ENCODE data around the gene ETV7. TPM values are rescaled to one million over a fixed set of nuclear protein-coding genes. Genes with fewer than 3 reads are reported as not detected.

Gene ETV7
- total RNA-seq, 1 donor from 2014 or later, result not detected

- H3K4me3 Mint-ChIP-seq (ENCODE audit: unreplicated experiment), result no peak overlapping the region
- no peak for TF ChIP-seq CTCF (IDR thresholded peaks at IDR 0.05; ENCODE audit: unreplicated experiment)
- H3K27me3 Mint-ChIP-seq (ENCODE audit: unreplicated experiment), result peaks cover 8% of the 10 kb centered on the region
- peaks cover 20% of the 10 kb centered on the region for H3K4me1 Mint-ChIP-seq (ENCODE audit: unreplicated experiment)
- no peaks in the 10 kb centered on the region for H3K9me3 Mint-ChIP-seq (ENCODE audit: unreplicated experiment)
- no peak overlapping the region for H3K27ac Mint-ChIP-seq (ENCODE audit: unreplicated experiment)
- DNase-seq (ENCODE audit: low spot score), result no peak
- H3K36me3 Mint-ChIP-seq (ENCODE audit: low read depth, unreplicated experiment), result no peaks in the 10 kb centered on the region
Observed at GRCh38 chr6:36371211-36371610, 16.3 kb downstream of the ETV7 start.

GRCh38 chr6:36370638-36371037, 16.8 kb downstream of the ETV7 start:
- no peaks in the 10 kb centered on the region for H3K9me3 Mint-ChIP-seq (ENCODE audit: unreplicated experiment)
- no peaks in the 10 kb centered on the region for H3K36me3 Mint-ChIP-seq (ENCODE audit: low read depth, unreplicated experiment)
- no peak for DNase-seq (ENCODE audit: low spot score)
- H3K4me1 Mint-ChIP-seq (ENCODE audit: unreplicated experiment), result peaks cover 20% of the 10 kb centered on the region
- H3K4me3 Mint-ChIP-seq (ENCODE audit: unreplicated experiment), result no peak overlapping the region
- no peak overlapping the region for H3K27ac Mint-ChIP-seq (ENCODE audit: unreplicated experiment)
- TF ChIP-seq CTCF (IDR thresholded peaks at IDR 0.05; ENCODE audit: unreplicated experiment), result no peak
- H3K27me3 Mint-ChIP-seq (ENCODE audit: unreplicated experiment), result peaks cover 5% of the 10 kb centered on the region

- Mint-ChIP-seq H3K27ac (ENCODE audit: unreplicated experiment) (no peak overlapping the region), H3K27me3 (ENCODE audit: unreplicated experiment) (peaks cover 5% of the 10 kb centered on the region), H3K36me3 (ENCODE audit: low read depth, unreplicated experiment) (no peaks in the 10 kb centered on the region), H3K4me3 (ENCODE audit: unreplicated experiment) (no peak overlapping the region), H3K4me1 (ENCODE audit: unreplicated experiment) (peaks cover 23% of the 10 kb centered on the region), H3K9me3 (ENCODE audit: unreplicated experiment) (no peaks in the 10 kb centered on the region)
- DNase-seq (ENCODE audit: low spot score), result no peak
- no peak for TF ChIP-seq CTCF (IDR thresholded peaks at IDR 0.05; ENCODE audit: unreplicated experiment)
Observed at GRCh38 chr6:36368921-36369865, 18.3 kb downstream of the ETV7 start.

GRCh38 chr6:36368421-36368820, 19.0 kb downstream of the ETV7 start:
- H3K27me3 Mint-ChIP-seq (ENCODE audit: unreplicated experiment), result peaks cover 5% of the 10 kb centered on the region

More at GRCh38 chr6:36368421-36368820, 19.0 kb downstream of the ETV7 start:
- Mint-ChIP-seq H3K9me3 (ENCODE audit: unreplicated experiment) (no peaks in the 10 kb centered on the region), H3K27ac (ENCODE audit: unreplicated experiment) (no peak overlapping the region), H3K4me3 (ENCODE audit: unreplicated experiment) (no peak overlapping the region), H3K4me1 (ENCODE audit: unreplicated experiment) (peaks cover 23% of the 10 kb centered on the region), H3K36me3 (ENCODE audit: low read depth, unreplicated experiment) (no peaks in the 10 kb centered on the region)
- DNase-seq (ENCODE audit: low spot score), result no peak
- no peak for TF ChIP-seq CTCF (IDR thresholded peaks at IDR 0.05; ENCODE audit: unreplicated experiment)

Data from endothelial cell (in vitro differentiated cells).